ENCODE data around the gene PVALEF.

DNA sequence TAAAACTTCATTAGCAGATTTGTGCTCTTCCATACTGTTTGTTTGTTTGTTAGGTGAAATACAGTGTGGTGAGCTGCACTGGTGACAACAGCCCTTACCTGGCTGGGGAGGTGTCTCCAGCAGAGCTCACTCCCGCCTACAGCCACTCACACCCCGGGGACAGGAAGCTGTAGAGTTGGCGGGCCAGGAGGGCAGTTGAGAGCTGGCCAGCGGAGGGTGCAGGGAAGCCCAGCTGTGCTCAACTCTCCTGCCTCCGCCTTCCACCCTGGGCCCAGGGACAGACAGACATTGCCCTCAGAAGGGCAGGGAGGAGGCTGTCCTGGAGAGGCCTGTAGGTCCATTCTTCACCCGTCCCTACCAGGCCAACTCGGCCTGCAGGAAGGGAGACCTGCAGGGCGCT lies 48.6 kb upstream of the PVALEF start:
- TF ChIP-seq POLR2A (IDR thresholded peaks at IDR 0.05) (no peak), CTCF (IDR thresholded peaks at IDR 0.05) (no peak), POLR2AphosphoS5 (IDR thresholded peaks at IDR 0.05; ENCODE audit: insufficient read depth in 1 of 2, low read depth in 1 of 2) (no peak)
